GM19324 (cell line): ENCODE measurements around the gene TMEM37.
"Not testable (repeated sequence)": the region's sequence is repeated elsewhere in the genome, so short reads cannot be mapped to it uniquely, and the experiment has no call there.

Experiments used
- ATAC-seq: cut with Tn5 transposase; IDR thresholded peaks from one replicate; pipeline ENCODE4 v1.9.1; 2021; ENCODE audit warnings: mild to moderate bottlenecking, moderate library complexity; ENCODE audit not compliant: unreplicated experiment, low FRiP score

The TMEM37 gene, protein sequence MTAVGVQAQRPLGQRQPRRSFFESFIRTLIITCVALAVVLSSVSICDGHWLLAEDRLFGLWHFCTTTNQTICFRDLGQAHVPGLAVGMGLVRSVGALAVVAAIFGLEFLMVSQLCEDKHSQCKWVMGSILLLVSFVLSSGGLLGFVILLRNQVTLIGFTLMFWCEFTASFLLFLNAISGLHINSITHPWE

GRCh38 chr2:119431155-119431975 lies at the start of gene TMEM37:
Gene TMEM37 (plus strand): TSS chr2:119431854. CDS start chr2:119431904, 50 bp downstream.
- ATAC-seq: peak; percentile 69

DNA sequence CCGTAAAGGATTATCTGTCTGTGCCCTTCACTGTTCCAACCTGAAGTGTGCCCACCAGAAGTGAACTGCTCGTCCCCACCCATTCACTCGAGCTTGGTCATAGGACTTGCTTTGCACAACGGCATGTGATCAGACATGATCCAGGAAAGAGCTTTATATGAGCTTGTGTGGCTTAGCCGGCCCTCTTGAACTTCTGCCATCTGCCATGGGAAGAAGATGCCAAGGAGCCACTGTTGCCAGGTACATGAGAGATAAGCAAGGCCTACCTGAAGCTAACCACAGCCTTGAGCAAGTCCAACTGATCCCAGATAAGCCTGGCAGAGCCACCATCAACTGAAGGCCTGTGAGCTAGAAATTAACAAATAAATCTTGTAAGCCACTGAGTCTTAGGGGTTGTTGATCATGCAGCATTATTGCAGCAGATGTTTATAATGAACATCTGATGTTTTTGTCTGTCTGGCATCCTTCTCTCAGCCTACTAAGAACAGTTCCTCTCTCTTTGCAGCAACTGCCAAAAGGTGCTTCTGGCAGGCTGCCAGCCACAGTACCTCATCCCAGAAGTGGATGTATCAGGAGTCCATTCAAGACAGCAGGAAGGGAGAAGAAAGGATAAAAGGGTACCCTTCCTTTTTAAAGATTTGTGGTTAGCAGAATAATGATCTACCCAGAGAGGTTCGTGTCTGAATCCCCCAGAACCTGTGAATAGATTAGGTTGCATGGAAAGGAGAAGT lies 48.1 kb upstream of the TMEM37 start:
- no peak for ATAC-seq

DNA sequence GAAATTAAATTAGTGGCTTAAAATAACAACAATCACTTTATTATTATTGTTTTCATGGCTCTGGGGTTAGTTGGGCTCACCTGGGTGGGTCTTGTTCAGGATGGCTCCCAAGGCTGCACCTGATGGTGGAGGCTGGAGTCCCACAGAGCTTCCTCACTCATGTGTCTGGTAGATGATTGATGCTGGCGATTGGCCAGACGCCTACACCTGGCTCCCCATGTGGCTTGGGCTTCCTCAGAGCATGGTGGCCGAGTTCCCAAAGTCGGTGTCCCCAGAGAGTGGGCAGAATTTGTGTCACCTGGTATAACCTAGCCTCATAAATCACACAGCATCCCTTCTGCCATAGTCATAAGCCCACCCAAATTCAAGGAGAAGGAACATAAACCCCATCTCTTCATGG lies 46.7 kb upstream of the TMEM37 start:
- no peak for ATAC-seq

GRCh38 chr2:119385466-119385865 lies 46.2 kb upstream of the TMEM37 start:
- no peak for ATAC-seq

DNA sequence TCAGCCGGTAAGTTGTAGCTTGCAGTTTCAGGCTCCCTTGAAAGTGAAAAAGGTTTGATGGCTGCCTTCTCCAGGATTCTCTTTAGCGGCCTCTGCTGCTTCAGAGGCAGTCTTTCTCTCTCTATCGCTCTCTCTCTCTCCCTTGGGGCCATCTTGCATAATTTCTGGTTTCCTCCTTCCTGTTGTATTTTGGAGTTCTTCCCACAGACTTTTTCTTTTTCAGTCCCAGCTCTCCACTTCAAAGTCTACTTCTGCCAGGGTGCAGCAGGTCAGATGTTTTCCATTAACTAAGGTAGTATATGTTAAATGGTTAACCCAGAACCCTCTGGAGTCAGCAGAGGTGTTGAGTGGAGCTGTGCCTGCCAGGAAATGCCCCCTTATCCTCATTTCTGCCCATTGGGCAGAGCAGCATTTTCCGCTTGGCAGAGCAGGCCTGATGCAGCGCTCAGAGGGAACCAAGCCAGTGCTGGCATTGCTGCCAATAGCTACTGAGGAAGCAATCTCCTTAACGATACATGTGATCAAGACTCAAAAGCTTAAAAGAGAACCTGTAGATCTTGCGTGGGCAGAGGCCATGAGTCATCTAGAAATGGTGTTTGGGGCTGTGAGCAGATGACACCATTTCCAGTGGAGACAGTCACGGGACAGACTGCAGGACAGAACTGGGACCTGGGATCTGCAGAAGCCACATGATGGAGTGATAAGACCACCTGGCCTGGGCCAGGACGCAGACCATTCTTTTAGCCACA lies 44.1 kb upstream of the TMEM37 start:
- ATAC-seq: peak; percentile 66

DNA sequence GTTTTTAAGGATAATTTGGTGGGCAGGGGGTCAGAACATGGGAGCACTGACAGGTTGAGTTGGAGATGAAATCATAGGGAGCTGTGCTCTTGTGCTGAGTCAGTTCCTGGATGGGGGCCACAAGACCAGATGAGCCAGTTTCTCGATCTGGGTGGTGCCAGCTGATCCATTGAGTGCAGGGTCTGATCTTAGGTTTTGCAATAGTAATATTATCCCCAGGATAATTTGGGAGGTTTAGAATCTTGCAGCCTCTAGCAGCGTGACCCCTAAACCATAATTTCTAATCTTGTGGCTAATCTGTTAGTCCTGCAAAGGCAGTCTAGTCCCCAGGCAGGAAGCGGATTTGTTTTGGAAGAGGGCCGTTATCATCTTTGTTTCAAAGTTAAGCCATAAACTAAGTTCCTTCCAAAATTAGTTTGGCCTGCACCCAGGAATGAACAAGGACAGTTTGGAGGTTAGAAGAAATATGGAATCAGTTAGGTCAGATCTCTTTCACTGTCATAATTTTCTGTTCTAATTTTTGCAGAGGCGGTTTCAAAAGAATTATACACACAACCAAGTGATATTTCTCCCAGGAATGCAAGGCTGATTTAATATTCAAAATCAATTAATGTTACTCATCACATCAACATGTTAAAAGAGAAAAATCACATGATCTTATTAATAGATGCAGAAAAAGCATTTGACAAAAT lies 41.9 kb upstream of the TMEM37 start:
- ATAC-seq: no peak

GRCh38 chr2:119393971-119394748 lies 37.5 kb upstream of the TMEM37 start:
- no peak for ATAC-seq

- ATAC-seq: no peak
These were observed 34.5 kb upstream of the TMEM37 start for GRCh38 chr2:119397196-119397595.

GRCh38 chr2:119402106-119402505 lies 29.5 kb upstream of the TMEM37 start:
- no peak for ATAC-seq

- no peak for ATAC-seq
These were observed 28.8 kb upstream of the TMEM37 start for GRCh38 chr2:119402645-119403560.

DNA sequence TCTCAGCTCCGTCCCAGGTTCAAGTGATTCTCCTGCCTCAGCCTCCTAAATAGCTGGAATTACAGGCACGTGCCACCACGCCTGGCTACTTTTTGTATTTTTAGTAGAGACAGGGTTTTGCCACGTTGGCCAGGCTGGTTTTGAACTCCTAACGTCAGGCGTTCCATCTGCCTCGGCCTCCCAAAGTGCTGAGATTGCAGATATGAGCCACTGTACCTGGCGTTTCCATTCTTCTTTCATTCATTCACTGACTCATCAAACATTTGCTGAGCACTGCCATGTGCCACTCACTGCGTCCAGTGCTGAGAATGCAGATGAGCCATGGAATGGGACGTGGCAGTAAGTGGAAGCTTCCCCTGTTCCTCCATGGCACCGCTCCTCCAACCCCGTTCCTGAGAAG lies 28.0 kb upstream of the TMEM37 start:
- ATAC-seq: not testable (repeated sequence)

GRCh38 chr2:119405151-119405550 lies 26.5 kb upstream of the TMEM37 start:
- no peak for ATAC-seq

DNA sequence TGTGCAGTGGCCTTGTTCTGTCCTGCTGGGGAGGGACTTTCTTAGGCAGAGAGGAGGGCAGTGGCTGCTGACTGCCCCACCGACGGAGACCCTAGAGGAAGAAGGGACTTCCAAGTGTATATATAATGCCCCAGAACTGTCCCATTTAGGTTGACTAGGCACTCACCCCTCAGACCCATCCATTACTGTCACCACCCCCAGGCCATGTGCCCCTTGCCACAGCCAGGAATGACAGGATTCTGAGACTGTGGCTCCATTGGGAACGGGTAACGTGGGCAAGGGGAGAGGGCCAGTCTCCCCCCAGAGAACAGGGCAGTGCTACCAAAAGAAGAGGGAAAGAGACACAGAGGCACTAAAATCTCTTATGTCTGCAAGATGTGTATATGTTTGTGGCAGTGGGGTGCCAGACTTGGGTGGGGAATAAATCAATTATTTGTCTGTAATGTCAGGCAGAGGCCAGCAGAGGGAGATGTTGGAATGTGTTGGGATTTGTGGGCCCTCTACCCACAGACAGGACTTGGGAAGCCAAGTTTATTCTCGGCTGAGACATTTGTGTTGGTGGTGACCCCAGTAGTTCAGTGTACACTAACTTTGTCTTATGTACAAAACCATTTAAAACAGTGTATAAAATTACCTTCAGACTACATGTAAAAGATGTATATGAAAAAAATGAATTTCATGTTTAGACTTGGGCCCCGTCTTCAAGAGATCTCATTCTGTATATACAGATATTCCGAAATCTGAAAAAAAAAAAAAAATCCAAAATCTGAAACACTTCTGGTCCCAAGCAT lies 24.0 kb upstream of the TMEM37 start:
- peak; percentile 54 for ATAC-seq

GRCh38 chr2:119408221-119408619 lies 23.4 kb upstream of the TMEM37 start:
- no peak for ATAC-seq

DNA sequence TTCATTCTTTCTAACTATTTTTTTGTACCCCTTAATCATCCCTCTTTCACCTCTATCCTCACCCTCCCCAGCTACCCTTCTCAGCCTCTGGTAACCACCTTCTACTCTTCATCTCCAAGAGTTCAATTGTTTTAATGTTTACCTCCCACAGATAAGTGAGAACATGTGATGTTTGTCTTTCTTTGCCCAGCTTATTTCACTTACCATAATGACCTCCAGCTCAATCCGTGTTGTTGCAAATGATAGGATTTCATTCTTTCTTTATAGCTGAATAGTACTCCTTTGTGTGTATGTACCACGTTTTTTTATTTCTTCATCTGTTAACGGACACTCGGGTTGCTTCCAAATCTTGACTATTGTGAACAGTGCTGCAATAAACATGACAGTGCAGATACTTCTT lies 22.1 kb upstream of the TMEM37 start:
- no peak for ATAC-seq

- ATAC-seq: no peak
These were observed 16.8 kb upstream of the TMEM37 start for GRCh38 chr2:119414894-119415293.

DNA sequence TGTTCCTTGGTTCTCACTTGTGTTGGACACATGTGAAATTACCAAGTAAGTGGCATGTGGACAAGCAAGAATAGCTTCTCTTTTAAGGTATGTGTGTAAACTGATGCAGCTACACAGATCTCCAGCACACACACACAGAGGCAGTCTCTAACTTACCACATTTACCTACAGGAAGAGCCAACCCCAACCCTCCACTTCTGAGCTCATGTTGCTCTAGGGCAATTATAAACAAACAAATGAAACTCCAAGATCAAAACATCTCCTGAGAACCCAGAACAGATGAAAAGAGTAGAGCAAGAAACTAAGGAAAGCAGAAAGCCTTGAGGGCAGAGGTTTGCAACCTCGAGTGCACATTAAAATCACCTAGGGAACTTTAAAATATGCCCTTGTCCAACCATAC lies 16.0 kb upstream of the TMEM37 start:
- ATAC-seq: no peak
